ENCODE measurements around the gene PIN1. TPM values are rescaled to one million over a fixed set of nuclear protein-coding genes. Genes with fewer than 3 reads are reported as not detected.
"Not testable (repeated sequence)": the region's sequence is repeated elsewhere in the genome, so short reads cannot be mapped to it uniquely, and the experiment has no call there.

PIN1 gene
- total RNA-seq, result 10 to 100 TPM; 47.9 to 88.3 TPM

GRCh38 chr19:9834726-9835506 is at the start of gene PIN1:
Gene PIN1, plus strand, starts transcription at chr19:9835318. Its CDS starts 27 bp downstream, at chr19:9835345.
- Histone ChIP-seq H3K4me1 (no peaks in the 10 kb centered on the region), H3K4me3 (peak within 1 kb of the TSS; percentile 93), H3K36me3 (no peaks in the 10 kb centered on the region), H3K9ac (ENCODE audit: low read depth in 2 of 2, low read length in 2 of 2) (peak within 1 kb of the TSS; percentile 76 to 83), H3K9me3 (no peaks in the 10 kb centered on the region), H3K27me3 (no peaks in the 10 kb centered on the region), H3K27ac (peak within 1 kb of the TSS; percentile 54)
- DNase-seq, result peak; percentile 99
- intact Hi-C loops (cut with DNase I), result no loop called here
- TF ChIP-seq CTCF (IDR thresholded peaks at IDR 0.05), result peak; percentile 43

GRCh38 chr19:9785367-9786331 is 49.5 kb upstream of the PIN1 start:
- Histone ChIP-seq H3K4me3 (peak overlapping the region; percentile 53), H3K36me3 (no peaks in the 10 kb centered on the region), H3K9ac (ENCODE audit: low read depth in 2 of 2, low read length in 2 of 2) (peak overlapping the region; percentile 74 to 81), H3K4me1 (peaks cover 3% of the 10 kb centered on the region), H3K9me3 (no peaks in the 10 kb centered on the region), H3K27me3 (no peaks in the 10 kb centered on the region), H3K27ac (peak overlapping the region; percentile 97)
- DNase-seq, result peak; percentile 100
- intact Hi-C loops (cut with DNase I), result no loop called here
- no peak for TF ChIP-seq CTCF (IDR thresholded peaks at IDR 0.05)

- peak; percentile 31 for DNase-seq
- peak overlapping the region; percentile 74 to 81 for H3K9ac ChIP-seq (ENCODE audit: low read depth in 2 of 2, low read length in 2 of 2)
- TF ChIP-seq CTCF (IDR thresholded peaks at IDR 0.05), result no peak
- peak overlapping the region; percentile 53 for H3K4me3 ChIP-seq
- H3K9me3 ChIP-seq, result no peaks in the 10 kb centered on the region
- intact Hi-C loops (cut with DNase I), result no loop called here
- H3K27me3 ChIP-seq, result no peaks in the 10 kb centered on the region
- H3K27ac ChIP-seq, result peak overlapping the region; percentile 97
- no peaks in the 10 kb centered on the region for H3K36me3 ChIP-seq
- H3K4me1 ChIP-seq, result peaks cover 3% of the 10 kb centered on the region
Measured at GRCh38 chr19:9786342-9786741, 48.8 kb upstream of the PIN1 start.

GRCh38 chr19:9786819-9787218 is 48.3 kb upstream of the PIN1 start:
- peak overlapping the region; percentile 97 for H3K27ac ChIP-seq
- H3K9ac ChIP-seq (ENCODE audit: low read depth in 2 of 2, low read length in 2 of 2), result peak overlapping the region in 1 of 2 donors; percentile 51
- no peaks in the 10 kb centered on the region for H3K9me3 ChIP-seq
- H3K4me1 ChIP-seq, result peaks cover 3% of the 10 kb centered on the region
- H3K27me3 ChIP-seq, result no peaks in the 10 kb centered on the region
- H3K36me3 ChIP-seq, result no peaks in the 10 kb centered on the region
- TF ChIP-seq CTCF (IDR thresholded peaks at IDR 0.05), result no peak
- DNase-seq, result no peak
- H3K4me3 ChIP-seq, result peak overlapping the region; percentile 53
- intact Hi-C loops (cut with DNase I), result no loop called here

- DNase-seq; intact Hi-C loops (cut with DNase I); H3K27me3 ChIP-seq; H3K27ac ChIP-seq; H3K36me3 ChIP-seq; H3K4me1 ChIP-seq; H3K9me3 ChIP-seq; H3K9ac ChIP-seq (ENCODE audit: low read depth in 2 of 2, low read length in 2 of 2); H3K4me3 ChIP-seq: not testable (repeated sequence)
Measured at GRCh38 chr19:9788604-9789003, 46.5 kb upstream of the PIN1 start.
